Jurkat, Clone E6-1 (cell line): Measurements from ENCODE around the gene LETM1.

Experiments
- DNase-seq: peaks from one replicate; pipeline ENCODE4 v3.0.0-alpha.2; 2011; ENCODE audit warnings: low read depth, low spot score
- H3K4me3 ChIP-seq: 2 replicates; pipeline ENCODE4 v1.5.1; 2011; ENCODE audit warnings: mild to moderate bottlenecking, low read length, control low read depth, moderate library complexity

Gene LETM1

DNA sequence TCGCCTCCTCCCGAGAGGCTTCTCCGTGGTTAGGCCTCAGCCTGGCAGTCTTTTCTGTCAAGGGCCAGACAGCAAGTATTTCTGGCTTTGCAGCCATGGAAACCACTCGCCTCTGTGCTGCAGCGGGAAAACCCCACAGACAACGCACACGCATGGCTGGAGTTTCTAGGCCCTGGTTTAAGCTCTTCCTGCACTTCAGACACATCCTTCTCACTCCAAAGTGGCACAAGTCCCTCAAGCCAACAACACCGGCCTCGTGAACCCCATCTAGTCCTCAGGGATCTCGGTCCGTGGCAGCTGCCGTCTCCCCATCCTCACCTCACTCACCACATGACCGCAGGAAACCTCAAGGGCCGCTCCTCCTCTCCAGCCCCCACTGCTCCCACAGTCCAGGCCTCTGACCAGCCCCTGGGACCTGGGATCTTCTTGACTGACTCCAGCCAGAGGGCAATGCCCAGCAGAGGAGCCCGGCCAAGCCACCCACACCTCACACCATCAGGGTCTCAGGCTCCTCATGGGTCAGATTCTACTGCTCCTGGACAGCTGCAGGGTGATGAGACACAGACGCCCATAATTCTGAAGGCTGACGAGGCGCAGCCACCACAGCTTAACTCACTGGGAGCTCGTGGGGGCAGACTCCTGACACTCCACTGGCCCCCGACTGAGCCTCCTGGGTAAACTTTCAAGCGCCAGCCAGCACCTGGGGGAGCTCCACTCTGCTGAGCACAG lies 21.7 kb downstream of the LETM1 start:
- no peak overlapping the region for H3K4me3 ChIP-seq
- DNase-seq: no peak

- no peak overlapping the region for H3K4me3 ChIP-seq
- DNase-seq: no peak
Observed at GRCh38 chr4:1833307-1834046, 22.5 kb downstream of the LETM1 start.

DNA sequence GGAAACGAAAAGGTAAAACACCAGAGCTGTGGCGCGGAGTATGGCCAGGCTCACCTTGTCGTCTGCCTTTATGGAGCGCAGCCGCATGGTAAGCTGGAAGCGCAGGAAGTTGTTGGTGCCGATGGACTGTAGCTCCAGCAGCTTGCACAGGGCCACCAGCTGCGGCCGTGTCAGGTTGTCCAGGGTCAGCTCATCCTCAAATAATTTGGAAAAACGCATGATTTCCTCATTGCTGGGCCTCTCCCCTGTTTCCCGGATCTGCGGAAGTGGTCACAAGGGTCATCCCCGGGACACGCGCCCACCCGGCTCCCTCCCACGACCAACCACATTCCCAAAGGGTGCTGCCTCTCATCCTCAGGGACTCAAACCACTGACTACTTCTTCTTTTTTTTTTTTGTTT lies 23.3 kb downstream of the LETM1 start:
- H3K4me3 ChIP-seq: no peak overlapping the region
- no peak for DNase-seq

- peak overlapping the region; percentile 40 for H3K4me3 ChIP-seq
- DNase-seq: no peak
Observed at GRCh38 chr4:1831331-1831730, 24.6 kb downstream of the LETM1 start.

DNA sequence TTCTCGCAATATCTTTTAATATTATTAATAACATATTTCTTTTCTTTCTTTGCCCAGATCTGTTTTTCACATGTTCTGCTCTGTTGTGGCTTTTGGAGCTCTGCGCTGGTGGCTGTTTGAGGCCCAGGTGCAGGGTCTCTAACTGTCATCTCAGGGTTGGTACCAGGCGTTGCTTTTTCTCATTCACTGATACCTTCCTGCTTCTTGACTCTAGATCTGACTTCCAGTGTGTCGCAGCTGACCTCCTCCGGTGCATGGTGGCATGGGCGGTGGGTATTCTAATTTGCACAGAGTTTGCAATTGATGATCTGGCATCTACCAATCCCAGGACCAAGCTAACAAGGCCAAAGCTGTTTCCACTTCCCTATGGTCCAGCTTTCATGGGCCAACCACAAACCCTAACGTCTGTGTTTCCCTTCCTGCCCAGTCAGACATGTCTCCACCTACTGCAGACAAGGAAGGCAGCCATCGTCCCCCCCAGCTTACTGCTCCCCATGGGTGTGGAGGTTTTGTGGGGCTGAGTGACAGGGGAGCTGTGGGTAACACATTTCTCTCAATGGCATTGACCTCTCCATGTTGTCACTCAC lies 25.2 kb downstream of the LETM1 start:
- DNase-seq: peak; percentile 82
- peak overlapping the region; percentile 40 for H3K4me3 ChIP-seq

DNA sequence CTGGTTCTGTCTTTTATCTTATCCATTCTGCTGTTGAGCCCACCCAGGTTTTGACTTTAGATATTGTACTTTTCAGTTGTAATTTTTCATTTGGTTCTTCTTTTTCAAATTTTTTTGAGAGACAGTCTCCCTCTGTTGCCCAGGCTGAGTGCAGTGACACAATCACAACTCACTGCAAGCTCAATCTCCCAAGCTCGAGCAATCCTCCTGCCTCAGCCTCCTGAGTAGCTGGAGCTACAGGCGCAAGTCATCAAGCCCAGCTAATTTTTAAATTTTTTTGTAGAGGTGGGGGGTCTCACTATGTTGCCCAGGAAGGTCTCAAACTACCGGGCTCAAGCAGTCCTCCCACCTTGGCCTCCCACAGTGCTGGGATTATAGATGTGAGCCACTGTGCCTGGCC lies 25.7 kb downstream of the LETM1 start:
- no peak for DNase-seq
- peak overlapping the region; percentile 40 for H3K4me3 ChIP-seq

DNA sequence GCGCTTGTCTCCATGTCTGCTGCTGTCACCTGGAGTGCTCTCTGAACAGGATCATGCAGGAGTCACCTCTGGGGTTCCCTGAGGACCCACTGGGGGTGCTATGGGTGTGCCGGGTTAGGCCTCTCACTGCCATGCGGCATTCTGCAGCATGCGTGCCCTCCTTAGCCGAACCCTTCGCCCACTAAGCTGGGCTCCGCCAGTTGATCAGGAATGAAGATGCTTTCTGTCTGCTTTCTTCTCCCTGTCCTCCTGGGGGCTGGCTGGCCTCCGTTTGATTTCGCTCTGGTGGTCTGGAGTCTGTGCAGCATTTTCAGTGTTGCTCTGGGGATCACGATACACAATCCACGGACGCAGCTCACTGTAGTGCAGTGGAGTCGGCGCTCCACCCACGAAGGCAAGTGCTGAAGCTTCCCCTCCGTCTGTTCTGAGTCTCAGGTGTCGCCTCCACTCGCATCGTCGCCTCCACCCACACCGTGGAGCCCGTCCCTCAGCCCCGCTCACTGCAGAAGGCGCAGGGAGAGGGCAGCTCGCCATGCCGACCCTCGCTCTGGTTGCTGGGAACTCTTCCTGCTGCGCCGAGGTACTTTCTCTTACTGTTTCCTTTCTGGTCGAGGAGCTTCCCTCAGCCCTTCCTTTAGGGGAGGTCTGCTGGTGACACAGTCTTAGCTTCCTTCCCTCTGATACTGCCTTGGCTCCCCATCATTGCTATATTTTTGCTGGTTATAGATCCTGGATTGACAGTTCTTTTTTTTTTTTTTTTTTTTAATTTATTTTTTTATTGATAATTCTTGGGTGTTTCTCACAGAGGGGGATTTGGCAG lies 29.2 kb downstream of the LETM1 start:
- no peak overlapping the region for H3K4me3 ChIP-seq
- no peak for DNase-seq

DNA sequence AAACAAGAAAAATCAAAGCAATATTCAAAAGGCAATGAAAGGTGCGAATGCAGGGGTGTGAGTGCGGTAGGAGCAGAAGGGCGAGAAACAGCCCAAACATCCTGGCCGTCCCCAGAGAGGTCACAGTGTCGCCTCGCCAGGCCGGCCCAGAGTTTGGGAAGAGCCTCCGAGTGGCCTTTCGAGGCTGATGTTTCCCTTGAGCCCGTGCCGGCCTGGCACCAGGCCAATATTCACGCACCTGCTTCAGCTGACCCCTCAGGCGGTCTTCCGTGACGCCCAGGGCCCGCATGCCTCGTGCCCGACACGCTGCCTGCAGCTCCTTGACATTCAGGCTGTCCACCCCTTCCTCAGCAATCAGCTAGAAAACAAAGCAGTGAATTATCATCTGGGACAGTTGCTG lies 30.6 kb downstream of the LETM1 start:
- no peak for DNase-seq

GRCh38 chr4:1824746-1825145 lies 31.2 kb downstream of the LETM1 start:
- no peak overlapping the region for H3K4me3 ChIP-seq
- DNase-seq: no peak

More for the DNA sequence above, 30.6 kb downstream of the LETM1 start:
- H3K4me3 ChIP-seq: no peak overlapping the region

DNA sequence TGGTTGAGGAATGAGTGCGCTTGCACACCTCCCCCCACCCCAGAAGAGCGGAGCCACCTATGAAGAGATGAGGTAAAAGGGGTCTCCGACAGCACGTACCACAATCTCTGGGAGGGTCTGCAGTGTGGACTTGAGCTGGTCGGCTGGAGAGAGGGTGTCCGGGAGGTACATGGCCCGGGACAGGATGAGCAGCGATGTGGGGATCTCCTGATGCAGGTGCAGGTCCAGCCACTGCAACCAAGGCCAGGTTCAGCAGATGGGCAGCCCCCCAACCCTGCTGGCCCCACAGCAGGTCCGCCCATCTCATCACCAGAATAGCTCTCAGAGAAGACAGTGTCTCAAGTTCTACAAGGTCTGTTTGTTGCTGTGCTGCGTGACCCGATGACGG lies 32.4 kb downstream of the LETM1 start:
- no peak for DNase-seq

GRCh38 chr4:1822568-1823544 lies 33.1 kb downstream of the LETM1 start:
- no peak overlapping the region for H3K4me3 ChIP-seq
- no peak for DNase-seq

More for the DNA sequence above, 32.4 kb downstream of the LETM1 start:
- H3K4me3 ChIP-seq: no peak overlapping the region

- H3K4me3 ChIP-seq: no peak overlapping the region
- DNase-seq: no peak
Observed at GRCh38 chr4:1821679-1822567, 34.0 kb downstream of the LETM1 start.

GRCh38 chr4:1819816-1820215 lies 36.1 kb downstream of the LETM1 start:
- DNase-seq: no peak
- no peak overlapping the region for H3K4me3 ChIP-seq

GRCh38 chr4:1819284-1819683 lies 36.7 kb downstream of the LETM1 start:
- no peak for DNase-seq
- no peak overlapping the region for H3K4me3 ChIP-seq

DNA sequence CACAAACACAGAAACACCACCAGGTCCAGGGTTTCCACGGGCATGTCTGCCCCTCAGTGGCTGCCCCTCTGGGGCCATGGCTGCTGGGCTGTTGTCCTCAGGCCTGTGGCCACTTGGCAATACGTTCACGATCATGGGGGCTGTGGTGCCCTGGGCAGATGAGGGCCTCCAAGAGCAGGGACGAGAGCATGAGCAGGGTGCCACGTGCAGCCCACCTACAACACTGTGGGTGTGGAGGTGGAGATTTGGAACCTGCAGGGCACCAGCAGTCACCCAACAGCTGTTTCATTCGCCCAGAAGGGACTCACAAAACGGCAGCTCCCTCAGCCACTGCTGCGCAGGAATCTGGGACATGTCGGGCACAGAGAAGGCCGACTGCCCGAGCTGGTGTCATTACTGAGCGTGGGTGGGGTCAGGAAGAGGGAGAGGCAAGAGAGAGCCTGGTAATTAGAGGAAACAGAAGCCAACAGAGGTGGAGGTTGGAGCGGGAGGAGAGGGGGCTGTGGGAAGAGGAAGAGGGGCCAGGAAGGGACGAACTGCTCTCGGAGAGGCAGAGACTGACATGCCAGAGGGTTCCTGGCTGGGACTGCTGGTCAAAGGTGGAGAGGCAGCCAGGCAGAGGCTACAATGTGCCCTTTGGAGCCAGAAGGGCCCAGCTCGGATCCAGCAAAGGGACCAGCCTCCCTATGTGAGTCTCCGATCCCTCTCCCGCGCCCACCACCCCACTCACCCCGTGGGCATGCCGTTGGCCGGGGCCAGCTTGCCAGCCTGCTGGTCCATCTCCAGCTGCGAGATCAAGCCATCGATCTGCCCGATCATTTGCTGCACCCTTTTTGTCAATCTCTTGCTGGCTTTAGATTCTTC lies 39.7 kb downstream of the LETM1 start:
- no peak for DNase-seq
- no peak overlapping the region for H3K4me3 ChIP-seq

- no peak overlapping the region for H3K4me3 ChIP-seq
- DNase-seq: no peak
Observed at GRCh38 chr4:1815096-1815996, 40.6 kb downstream of the LETM1 start.
